GM12878 (cell line): ENCODE data around the gene TXNDC5. TPM values are rescaled to one million over a fixed set of nuclear protein-coding genes. Genes with fewer than 3 reads are reported as not detected.

Experiments
- ATAC-seq: fragments of 200-7000 bp; cut with Tn5 transposase; 3 replicates; pipeline ENCODE4 v1.9.1; 2020; ENCODE audit warnings: mild to moderate bottlenecking, moderate library complexity
- BruUV-seq: library from RNA; stranded (reverse); fragments of 400-500 nt; replicated peaks from 2 replicates; lab custom pipeline; 2021; lab: Mats Ljungman, UMichigan
- CTCF ChIA-PET: fragments of 300-600 bp; sonication (Branson Sonifier 250); formaldehyde crosslinking; extraction: SDS; loops from one replicate; lab custom pipeline; 2021; ENCODE audit warnings: inconsistent platforms; lab: Yijun Ruan, JAX
- POLR2A ChIA-PET: fragments of 350-600 bp; formaldehyde crosslinking; extraction: SDS; loops from one replicate; lab custom pipeline; 2021; ENCODE audit warnings: inconsistent platforms; lab: Charles Lee
- RAD21 ChIA-PET: fragments of 300-600 bp; sonication (Branson Sonifier 250); formaldehyde crosslinking; loops from one replicate; lab custom pipeline; 2023; ENCODE audit warnings: antibody characterized with exemption; ENCODE audit not compliant: unreplicated experiment; lab: Charles Lee
- SMC1A ChIA-PET: fragments of 300-600 bp; sonication (Branson Sonifier 250); formaldehyde crosslinking; loops from one replicate; lab custom pipeline; 2023; ENCODE audit not compliant: unreplicated experiment, uncharacterized antibody; lab: Charles Lee
- DNase-seq: peaks from one replicate; pipeline ENCODE4 v3.0.0-alpha.2; 2011; ENCODE audit warnings: low read depth, low spot score
- FAIRE-seq: peaks from 3 replicates; lab custom pipeline; 2011; peaks lifted over from hg19 to GRCh38; lab: Jason Lieb, UNC
- H2AFZ ChIP-seq: 2 replicates; pipeline ENCODE4 v1.6.0; 2011; ENCODE audit warnings: low read depth, low read length, control low read depth; ENCODE audit not compliant: control insufficient read depth
- H3K27ac ChIP-seq: 2 replicates; pipeline ENCODE4 v1.5.1; 2011; ENCODE audit warnings: control low read depth; ENCODE audit not compliant: control insufficient read depth, insufficient read depth
- H3K27me3 ChIP-seq, 2 experiments: replicated peaks in 1 of 2; 2 replicates each; pipeline versions ENCODE4 v1.6.0 to v1.6.1; 2011; ENCODE audit warnings: low read length in 1 of 2; ENCODE audit not compliant: control insufficient read depth in 2 of 2, insufficient read depth in 2 of 2
- H3K36me3 ChIP-seq, 2 experiments: 2 replicates each; pipeline ENCODE4 v1.5.1; 2011; ENCODE audit warnings: low read length in 1 of 2; ENCODE audit not compliant: control insufficient read depth in 2 of 2, insufficient read depth in 2 of 2
- H3K4me1 ChIP-seq: 2 replicates; pipeline ENCODE4 v1.6.1; 2011; ENCODE audit warnings: mild to moderate bottlenecking, low read length, moderate library complexity, mixed read lengths; ENCODE audit not compliant: control insufficient read depth, insufficient read depth
- H3K4me2 ChIP-seq: 2 replicates; pipeline ENCODE4 v1.6.0; 2011; ENCODE audit warnings: control low read depth; ENCODE audit not compliant: control insufficient read depth, insufficient read depth
- H3K4me3 ChIP-seq: fragments of 200-600 bp; sonication (generic); 2 replicates; pipeline ENCODE4 v1.5.1; 2016
- H3K79me2 ChIP-seq: 2 replicates; pipeline ENCODE4 v1.6.0; 2011; ENCODE audit warnings: low read length; ENCODE audit not compliant: control insufficient read depth, insufficient read depth
- H3K9ac ChIP-seq: 2 replicates; pipeline ENCODE4 v1.8.0; 2011; ENCODE audit warnings: low read length, control low read depth, mixed read lengths; ENCODE audit not compliant: control insufficient read depth, insufficient read depth
- H3K9me3 ChIP-seq: replicated peaks from 3 replicates; pipeline ENCODE4 v1.5.1; 2011; ENCODE audit warnings: mild to moderate bottlenecking, low read length; ENCODE audit not compliant: control insufficient read depth, insufficient read depth
- H4K20me1 ChIP-seq: 2 replicates; pipeline ENCODE4 v1.6.0; 2011; ENCODE audit not compliant: control insufficient read depth, insufficient read depth
- ASH2L ChIP-seq: fragments of 300-600, 200-600 bp; sonication (generic); IDR thresholded peaks from 2 replicates; pipeline ENCODE4 v1.6.1; 2017; ENCODE audit warnings: low read depth, mild to moderate bottlenecking, borderline replicate concordance
- BMI1 ChIP-seq: fragments of 450-650 bp; IDR thresholded peaks from 2 replicates; pipeline ENCODE4 v1.6.1; 2016; ENCODE audit warnings: mild to moderate bottlenecking, moderate library complexity, borderline replicate concordance
- CREB1 ChIP-seq: IDR thresholded peaks from 2 replicates; pipeline ENCODE4 v1.6.1; 2012; ENCODE audit warnings: low read depth, mild to moderate bottlenecking, inconsistent platforms
- CTCF ChIP-seq, 3 experiments: IDR thresholded peaks in 2 of 3; conservative IDR thresholded peaks in 1 of 3; 2 replicates each; pipeline ENCODE4 v1.5.1; 2011; ENCODE audit warnings: low read depth in 3 of 3, low read length in 3 of 3, mild to moderate bottlenecking in 3 of 3, control low read depth in 2 of 3, moderate library complexity in 2 of 3, inconsistent platforms in 1 of 3, mixed read lengths in 1 of 3; ENCODE audit not compliant: control insufficient read depth in 2 of 3, insufficient read depth in 1 of 3; ENCODE audit errors: extremely low read depth in 1 of 3
- EED ChIP-seq: sonication (generic); IDR thresholded peaks from 2 replicates; pipeline ENCODE4 v1.6.1; 2016; ENCODE audit warnings: antibody characterized with exemption, low read depth
- EZH2 ChIP-seq: IDR thresholded peaks from 2 replicates; pipeline ENCODE4 v1.6.1; 2012; ENCODE audit warnings: low read depth, mild to moderate bottlenecking, control low read depth, inconsistent platforms, low read length, borderline replicate concordance; ENCODE audit not compliant: control insufficient read depth
- HDAC2 ChIP-seq: fragments of 200-600 bp; sonication (generic); IDR thresholded peaks from 2 replicates; pipeline ENCODE4 v1.6.1; 2017
- MEF2A ChIP-seq: IDR thresholded peaks from 2 replicates; pipeline ENCODE4 v1.6.1; 2011; ENCODE audit warnings: low read depth, mild to moderate bottlenecking, low read length, moderate library complexity; ENCODE audit not compliant: insufficient read depth
- MTA2 ChIP-seq: fragments of 450-650 bp; IDR thresholded peaks from 2 replicates; pipeline ENCODE4 v1.6.1; 2016; ENCODE audit warnings: low read depth, mild to moderate bottlenecking, moderate library complexity
- NBN ChIP-seq: fragments of 450-650 bp; IDR thresholded peaks from 2 replicates; pipeline ENCODE4 v1.6.1; 2016
- NFYB ChIP-seq: IDR thresholded peaks from 2 replicates; pipeline ENCODE4 v1.6.1; 2011; ENCODE audit warnings: low read depth, mild to moderate bottlenecking, low read length, improper control_type of control experiment, moderate library complexity; ENCODE audit not compliant: insufficient read depth
- NKRF ChIP-seq: fragments of 450-650 bp; conservative IDR thresholded peaks from 2 replicates; pipeline ENCODE4 v1.6.1; 2017; ENCODE audit warnings: mild to moderate bottlenecking, moderate library complexity
- NR2F1 ChIP-seq: fragments of 450-650 bp; conservative IDR thresholded peaks from 2 replicates; pipeline ENCODE4 v1.6.1; 2017; ENCODE audit warnings: mild to moderate bottlenecking
- PAX5 ChIP-seq: IDR thresholded peaks from 2 replicates; pipeline ENCODE4 v1.6.1; 2011; ENCODE audit warnings: low read depth, low read length, borderline replicate concordance
- POLR2AphosphoS2 ChIP-seq: IDR thresholded peaks from 2 replicates; pipeline ENCODE4 v1.6.1; 2011; ENCODE audit warnings: low read depth, mild to moderate bottlenecking, low read length, improper control_type of control experiment, moderate library complexity
- RB1 ChIP-seq: fragments of 450-650 bp; formaldehyde crosslinking; IDR thresholded peaks from 2 replicates; pipeline ENCODE4 v1.6.1; 2017; ENCODE audit warnings: mild to moderate bottlenecking, borderline replicate concordance
- SMC3 ChIP-seq: IDR thresholded peaks from 2 replicates; pipeline ENCODE4 v1.6.1; 2011; ENCODE audit warnings: low read length, improper control_type of control experiment, borderline replicate concordance
- SRF ChIP-seq, 2 experiments: IDR thresholded peaks; 2 replicates each; pipeline ENCODE4 v1.6.1; 2011; ENCODE audit warnings: low read depth in 2 of 2, low read length in 2 of 2, mild to moderate bottlenecking in 1 of 2, moderate library complexity in 1 of 2
- TAF1 ChIP-seq: IDR thresholded peaks from 2 replicates; pipeline ENCODE4 v1.6.1; 2011; ENCODE audit warnings: mild to moderate bottlenecking, low read depth, low read length, borderline replicate concordance
- ZNF217 ChIP-seq: fragments of 450-650 bp; IDR thresholded peaks from 2 replicates; pipeline ENCODE4 v1.6.1; 2017; ENCODE audit warnings: antibody characterized with exemption, mild to moderate bottlenecking
- ZNF24 ChIP-seq: fragments of 450-650 bp; IDR thresholded peaks from 2 replicates; pipeline ENCODE4 v1.6.1; 2017; ENCODE audit warnings: antibody characterized with exemption, mild to moderate bottlenecking
- WGBS: methylation state at CpG from one replicate; pipeline ENCODE4 v1.1.6; 2016; ENCODE audit warnings: low lambda C conversion rate; ENCODE audit not compliant: insufficient replicate concordance, insufficient coverage; ENCODE audit errors: missing lambda C conversion rate; 5-methylcytosine and 5-hydroxymethylcytosine counted together
- in situ Hi-C: fragments of 300-500 bp; cut with MboI; formaldehyde crosslinking; loops from 9 replicates; pipeline ENCODE4 v1.14.3; 2018; ENCODE audit warnings: mixed read lengths
- intact Hi-C: fragments of 100-400 bp; cut with micrococcal nuclease; formaldehyde crosslinking; loops from one replicate; pipeline ENCODE4 v1.14.2; 2022; ENCODE audit not compliant: unreplicated experiment
- polyA plus RNA-seq, 11 experiments: library from polyadenylated mRNA; depleted of rRNA in 4 of 11; unstranded in 6 of 11; stranded (reverse) in 5 of 11; fragments of >200 nt; fragmentation: Nextera tagmentation in 4 of 11; fragmentation: Illumina TruSeq in 1 of 11; extraction: Ambion mirVana in 4 of 11; extraction: Trizol in 1 of 11; gene quantifications; 1 replicate in 1 of 11; 2 replicates in 10 of 11; pipeline versions ENCODE4 v1.2.1 to v1.2.3, GENCODE V29; 2011 to 2016; ENCODE audit warnings: inconsistent platforms in 2 of 11, missing spikeins in 2 of 11, low read depth in 1 of 11
- total RNA-seq, 4 experiments: library from RNA; depleted of rRNA in 3 of 4; stranded (reverse); fragments of >200 nt in 3 of 4; fragmentation: Illumina TruSeq in 1 of 4; extraction: Trizol in 1 of 4; gene quantifications; 2 replicates each; pipeline versions ENCODE4 v1.2.1 to v1.2.3, GENCODE V29; 2013 to 2021

The TXNDC5 gene
- total and polyA plus RNA-seq, 10 of the 15 experiments (the other 5 are each of a cell fraction or from before 2014, with no cell fraction given): 7.2 to 181 (median 132) TPM

DNA sequence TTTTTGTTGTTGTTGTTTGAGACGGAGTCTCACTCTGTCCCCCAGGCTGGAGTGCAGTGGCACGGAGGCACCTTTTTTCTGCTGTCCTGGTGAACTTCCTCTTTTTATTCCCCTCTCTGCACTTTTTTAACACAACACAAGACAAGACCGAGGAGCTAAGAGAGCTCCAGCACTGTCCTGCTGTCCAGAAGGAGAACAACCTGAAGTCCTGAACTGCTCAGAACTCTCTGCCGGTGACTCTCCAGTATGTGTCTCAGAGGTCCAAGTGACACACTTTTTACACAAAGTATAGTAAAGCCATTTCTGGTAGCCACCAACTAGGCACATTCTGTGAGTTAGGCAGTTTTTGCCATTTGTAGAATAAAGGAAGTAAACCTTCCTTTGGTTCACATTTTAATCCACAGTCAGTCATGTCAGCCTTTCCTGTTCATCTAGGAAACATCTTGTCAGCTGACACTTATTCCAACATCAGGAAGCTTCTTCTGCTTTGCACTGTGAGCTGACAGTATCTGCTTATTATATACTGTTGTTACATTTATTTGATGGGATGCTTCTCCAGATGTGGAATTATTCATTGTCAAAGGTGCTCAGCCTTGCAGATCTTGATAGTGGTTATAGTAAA is 28.1 kb upstream of the TXNDC5 start (continued):
- TF ChIP-seq NKRF (no peak), NFYB (no peak), HDAC2 (no peak), BMI1 (no peak), RB1 (no peak), EED (no peak), NR2F1 (no peak), ZNF24 (no peak), ZNF217 (no peak)

GRCh38 chr6:7933794-7934193 is 23.2 kb upstream of the TXNDC5 start:
- ChIA-PET SMC1A (interaction anchor here (0.7 to 1.1 kb wide), 2 partner anchors 23 to 216 kb away, joined by 3 to 4 read pairs; partner anchors contain the start of gene TXNDC5), CTCF (interaction anchor here (0.7 to 1.7 kb wide), 4 partner anchors 17 to 1312 kb away, joined by 3 to 7 read pairs (median 3); no protein-coding TSS in a partner anchor), RAD21 (interaction anchor here (0.8 to 1.1 kb wide), 3 partner anchors 17 to 125 kb away, joined by 3 to 5 read pairs (median 3); no protein-coding TSS in a partner anchor), POLR2A (no interaction called here)
- H3K36me3 ChIP-seq: no peaks in the 10 kb centered on the region
- intact Hi-C loops: no loop called here
- peaks cover 5% of the 10 kb centered on the region; the same call in 2 of the 3 replicates for H3K9me3 ChIP-seq
- FAIRE-seq: peak; percentile 75
- H3K4me1 ChIP-seq: peaks cover 20% of the 10 kb centered on the region
- H3K9ac ChIP-seq: no peak overlapping the region
- in situ Hi-C loops: no loop called here
- H3K27me3 ChIP-seq: no peaks in the 10 kb centered on the region
- peak overlapping the region; percentile 57; the same call in 1 of the 2 replicates for H3K27ac ChIP-seq
- H3K4me3 ChIP-seq: no peak overlapping the region
- H3K79me2 ChIP-seq: no peaks in the 10 kb centered on the region
- 0% methylated on average over 3 of the region's 3 CpGs for WGBS
- BruUV-seq: no TSS peak
- peak overlapping the region; percentile 31; the same call in 1 of the 2 replicates for H3K4me2 ChIP-seq
- H4K20me1 ChIP-seq: no peaks in the 10 kb centered on the region
- peak; percentile 97 for ATAC-seq
- no peak overlapping the region for H2AFZ ChIP-seq
- DNase-seq: peak; percentile 45
- TF ChIP-seq ASH2L (no peak), CREB1 (peak; percentile 58), EZH2 (no peak), PAX5 (peak; percentile 54; the same call in 1 of the 2 replicates), SRF (IDR thresholded peaks at IDR 0.05; ENCODE audit: low read depth in 2 of 2, low read length in 2 of 2) (peak in 1 of 2 experiments; percentile 72; a peak in 2 of 4 replicates), POLR2AphosphoS2 (no peak), MEF2A (peak; percentile 78), CTCF (IDR thresholded peaks at IDR 0.05 in 2 of 3, conservative IDR thresholded peaks at IDR 0.05 in 1 of 3; ENCODE audit: control insufficient read depth in 2 of 3, extremely low read depth in 1 of 3, insufficient read depth in 1 of 3, low read depth in 3 of 3, low read length in 3 of 3) (no peak), TAF1 (no peak), MTA2 (no peak), SMC3 (0 out of 2 replicates have a peak, but pooled peaks have one; percentile 6), NBN (no peak)
